ENCODE results near the gene BAD. TPM values are rescaled to one million over a fixed set of nuclear protein-coding genes. Genes with fewer than 3 reads are reported as not detected.
A peak's percentile ranks its signal among the peaks of the same experiment; 100 is the strongest.

Gene BAD
- total and polyA plus RNA-seq, 10 of the 15 experiments (the other 5 are each of a cell fraction or from before 2014, with no cell fraction given), result 1.5 to 67.2 (median 39.6) TPM

DNA sequence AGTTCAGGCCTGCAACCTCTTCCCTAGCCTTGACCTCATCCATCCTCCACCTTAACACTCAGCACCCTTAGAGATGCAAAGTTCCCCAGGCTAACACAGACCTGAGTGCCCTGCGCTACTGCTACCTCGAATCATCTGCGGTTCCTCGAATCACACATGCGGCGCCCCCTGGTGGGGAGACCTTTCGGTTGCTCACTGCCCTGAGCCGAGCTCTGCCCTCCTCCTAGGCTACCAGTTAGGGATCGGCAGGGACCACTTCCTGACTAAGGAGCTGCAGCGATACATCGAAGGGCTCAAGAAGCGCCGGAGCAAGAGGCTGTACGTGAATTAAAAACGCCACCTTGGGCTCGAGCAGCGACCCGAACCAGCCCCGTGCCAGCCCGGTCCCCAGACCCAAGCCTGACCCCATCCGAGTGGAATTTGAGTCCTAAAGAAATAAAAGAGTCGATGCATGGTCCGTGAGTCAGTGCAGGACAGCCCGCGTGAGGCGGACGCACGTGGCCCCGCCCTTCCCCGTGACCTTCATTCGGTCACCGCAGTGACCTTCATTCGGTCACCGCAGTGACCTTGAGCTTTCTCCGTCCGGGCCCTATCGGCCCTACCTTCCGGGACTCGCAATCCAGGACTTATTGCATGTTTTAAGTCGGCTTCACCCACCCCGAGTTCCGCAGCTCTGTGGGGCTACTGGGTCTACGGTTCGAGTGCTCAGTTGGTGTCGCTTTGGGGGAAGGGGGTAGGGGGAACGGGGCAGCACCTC lies 20.0 kb upstream of the BAD start (continued):
- TF ChIP-seq SRF (IDR thresholded peaks at IDR 0.05; ENCODE audit: low read depth in 2 of 2, low read length in 2 of 2) (no peak), STAT1 (conservative IDR thresholded peaks at IDR 0.05) (no peak), RAD51 (IDR thresholded peaks at IDR 0.05) (peak; percentile 79), EED (IDR thresholded peaks at IDR 0.05; ENCODE audit: low read depth) (peak; percentile 69), PAX5 (IDR thresholded peaks at IDR 0.05; ENCODE audit: borderline replicate concordance, low read depth, low read length) (0 out of 2 replicates have a peak, but pooled peaks have one; percentile 31), YBX1 (IDR thresholded peaks at IDR 0.05) (no peak), YY1 (IDR thresholded peaks at IDR 0.05; ENCODE audit: low read depth, low read length) (peak; percentile 50; the same call in 1 of the 2 replicates), TCF3 (IDR thresholded peaks at IDR 0.05; ENCODE audit: borderline replicate concordance, insufficient read depth, low read depth, low read length) (no peak), MTA2 (IDR thresholded peaks at IDR 0.05; ENCODE audit: low read depth) (peak; percentile 61; the same call in 1 of the 2 replicates), CREB1 (IDR thresholded peaks at IDR 0.05; ENCODE audit: low read depth) (0 out of 2 replicates have a peak, but pooled peaks have one; percentile 32), SP1 (IDR thresholded peaks at IDR 0.05; ENCODE audit: low read depth, low read length) (no peak), PAX8 (IDR thresholded peaks at IDR 0.05) (no peak), ZNF207 (IDR thresholded peaks at IDR 0.05; ENCODE audit: borderline replicate concordance) (peak; percentile 92), LARP7 (IDR thresholded peaks at IDR 0.05) (peak; percentile 88), CREM (IDR thresholded peaks at IDR 0.05; ENCODE audit: low read depth) (peak; percentile 47; the same call in 1 of the 2 replicates), BACH1 (IDR thresholded peaks at IDR 0.05; ENCODE audit: borderline replicate concordance) (peak; percentile 69; the same call in 1 of the 2 replicates), ZSCAN29 (IDR thresholded peaks at IDR 0.05) (no peak), HDAC2 (IDR thresholded peaks at IDR 0.05) (no peak), JUNB (IDR thresholded peaks at IDR 0.05) (0 out of 2 replicates have a peak, but pooled peaks have one; percentile 12)
- TF ChIP-seq, protein P1, sequence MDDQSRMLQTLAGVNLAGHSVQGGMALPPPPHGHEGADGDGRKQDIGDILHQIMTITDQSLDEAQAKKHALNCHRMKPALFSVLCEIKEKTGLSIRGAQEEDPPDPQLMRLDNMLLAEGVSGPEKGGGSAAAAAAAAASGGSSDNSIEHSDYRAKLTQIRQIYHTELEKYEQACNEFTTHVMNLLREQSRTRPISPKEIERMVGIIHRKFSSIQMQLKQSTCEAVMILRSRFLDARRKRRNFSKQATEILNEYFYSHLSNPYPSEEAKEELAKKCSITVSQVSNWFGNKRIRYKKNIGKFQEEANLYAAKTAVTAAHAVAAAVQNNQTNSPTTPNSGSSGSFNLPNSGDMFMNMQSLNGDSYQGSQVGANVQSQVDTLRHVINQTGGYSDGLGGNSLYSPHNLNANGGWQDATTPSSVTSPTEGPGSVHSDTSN (IDR thresholded peaks at IDR 0.05; ENCODE audit: insufficient replicate concordance, low read depth, low read length), result no peak
- TF ChIP-seq, protein P2, sequence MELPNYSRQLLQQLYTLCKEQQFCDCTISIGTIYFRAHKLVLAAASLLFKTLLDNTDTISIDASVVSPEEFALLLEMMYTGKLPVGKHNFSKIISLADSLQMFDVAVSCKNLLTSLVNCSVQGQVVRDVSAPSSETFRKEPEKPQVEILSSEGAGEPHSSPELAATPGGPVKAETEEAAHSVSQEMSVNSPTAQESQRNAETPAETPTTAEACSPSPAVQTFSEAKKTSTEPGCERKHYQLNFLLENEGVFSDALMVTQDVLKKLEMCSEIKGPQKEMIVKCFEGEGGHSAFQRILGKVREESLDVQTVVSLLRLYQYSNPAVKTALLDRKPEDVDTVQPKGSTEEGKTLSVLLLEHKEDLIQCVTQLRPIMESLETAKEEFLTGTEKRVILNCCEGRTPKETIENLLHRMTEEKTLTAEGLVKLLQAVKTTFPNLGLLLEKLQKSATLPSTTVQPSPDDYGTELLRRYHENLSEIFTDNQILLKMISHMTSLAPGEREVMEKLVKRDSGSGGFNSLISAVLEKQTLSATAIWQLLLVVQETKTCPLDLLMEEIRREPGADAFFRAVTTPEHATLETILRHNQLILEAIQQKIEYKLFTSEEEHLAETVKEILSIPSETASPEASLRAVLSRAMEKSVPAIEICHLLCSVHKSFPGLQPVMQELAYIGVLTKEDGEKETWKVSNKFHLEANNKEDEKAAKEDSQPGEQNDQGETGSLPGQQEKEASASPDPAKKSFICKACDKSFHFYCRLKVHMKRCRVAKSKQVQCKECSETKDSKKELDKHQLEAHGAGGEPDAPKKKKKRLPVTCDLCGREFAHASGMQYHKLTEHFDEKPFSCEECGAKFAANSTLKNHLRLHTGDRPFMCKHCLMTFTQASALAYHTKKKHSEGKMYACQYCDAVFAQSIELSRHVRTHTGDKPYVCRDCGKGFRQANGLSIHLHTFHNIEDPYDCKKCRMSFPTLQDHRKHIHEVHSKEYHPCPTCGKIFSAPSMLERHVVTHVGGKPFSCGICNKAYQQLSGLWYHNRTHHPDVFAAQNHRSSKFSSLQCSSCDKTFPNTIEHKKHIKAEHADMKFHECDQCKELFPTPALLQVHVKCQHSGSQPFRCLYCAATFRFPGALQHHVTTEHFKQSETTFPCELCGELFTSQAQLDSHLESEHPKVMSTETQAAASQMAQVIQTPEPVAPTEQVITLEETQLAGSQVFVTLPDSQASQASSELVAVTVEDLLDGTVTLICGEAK (IDR thresholded peaks at IDR 0.05; ENCODE audit: borderline replicate concordance), result peak; percentile 43; the same call in 1 of the 2 replicates
- TF ChIP-seq, protein P3, sequence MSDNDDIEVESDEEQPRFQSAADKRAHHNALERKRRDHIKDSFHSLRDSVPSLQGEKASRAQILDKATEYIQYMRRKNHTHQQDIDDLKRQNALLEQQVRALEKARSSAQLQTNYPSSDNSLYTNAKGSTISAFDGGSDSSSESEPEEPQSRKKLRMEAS (IDR thresholded peaks at IDR 0.05; ENCODE audit: low read depth, low read length), result peak; percentile 85
- TF ChIP-seq, protein P4, sequence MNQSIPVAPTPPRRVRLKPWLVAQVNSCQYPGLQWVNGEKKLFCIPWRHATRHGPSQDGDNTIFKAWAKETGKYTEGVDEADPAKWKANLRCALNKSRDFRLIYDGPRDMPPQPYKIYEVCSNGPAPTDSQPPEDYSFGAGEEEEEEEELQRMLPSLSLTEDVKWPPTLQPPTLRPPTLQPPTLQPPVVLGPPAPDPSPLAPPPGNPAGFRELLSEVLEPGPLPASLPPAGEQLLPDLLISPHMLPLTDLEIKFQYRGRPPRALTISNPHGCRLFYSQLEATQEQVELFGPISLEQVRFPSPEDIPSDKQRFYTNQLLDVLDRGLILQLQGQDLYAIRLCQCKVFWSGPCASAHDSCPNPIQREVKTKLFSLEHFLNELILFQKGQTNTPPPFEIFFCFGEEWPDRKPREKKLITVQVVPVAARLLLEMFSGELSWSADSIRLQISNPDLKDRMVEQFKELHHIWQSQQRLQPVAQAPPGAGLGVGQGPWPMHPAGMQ (IDR thresholded peaks at IDR 0.05; ENCODE audit: borderline replicate concordance), result no peak
- TF ChIP-seq, protein P5, sequence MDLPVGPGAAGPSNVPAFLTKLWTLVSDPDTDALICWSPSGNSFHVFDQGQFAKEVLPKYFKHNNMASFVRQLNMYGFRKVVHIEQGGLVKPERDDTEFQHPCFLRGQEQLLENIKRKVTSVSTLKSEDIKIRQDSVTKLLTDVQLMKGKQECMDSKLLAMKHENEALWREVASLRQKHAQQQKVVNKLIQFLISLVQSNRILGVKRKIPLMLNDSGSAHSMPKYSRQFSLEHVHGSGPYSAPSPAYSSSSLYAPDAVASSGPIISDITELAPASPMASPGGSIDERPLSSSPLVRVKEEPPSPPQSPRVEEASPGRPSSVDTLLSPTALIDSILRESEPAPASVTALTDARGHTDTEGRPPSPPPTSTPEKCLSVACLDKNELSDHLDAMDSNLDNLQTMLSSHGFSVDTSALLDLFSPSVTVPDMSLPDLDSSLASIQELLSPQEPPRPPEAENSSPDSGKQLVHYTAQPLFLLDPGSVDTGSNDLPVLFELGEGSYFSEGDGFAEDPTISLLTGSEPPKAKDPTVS (IDR thresholded peaks at IDR 0.05; ENCODE audit: low read depth, low read length), result no peak
